ENCODE results near the gene DNAH9. TPM values are rescaled to one million over a fixed set of nuclear protein-coding genes. Genes with fewer than 3 reads are reported as not detected.
A peak's percentile ranks its signal among the peaks of the same experiment; 100 is the strongest.

Gene DNAH9
- total RNA-seq, 1 donor from 2014 or later, result not detected

- no peak for DNase-seq (ENCODE audit: low read depth)
- no peak for TF ChIP-seq CTCF (conservative IDR thresholded peaks at IDR 0.05; ENCODE audit: low read depth, low read length)
- H3K4me3 ChIP-seq (ENCODE audit: low read depth, low read length), result no peak overlapping the region
These were observed 324.4 kb downstream of the DNAH9 start for GRCh38 chr17:11922638-11923037.

DNA sequence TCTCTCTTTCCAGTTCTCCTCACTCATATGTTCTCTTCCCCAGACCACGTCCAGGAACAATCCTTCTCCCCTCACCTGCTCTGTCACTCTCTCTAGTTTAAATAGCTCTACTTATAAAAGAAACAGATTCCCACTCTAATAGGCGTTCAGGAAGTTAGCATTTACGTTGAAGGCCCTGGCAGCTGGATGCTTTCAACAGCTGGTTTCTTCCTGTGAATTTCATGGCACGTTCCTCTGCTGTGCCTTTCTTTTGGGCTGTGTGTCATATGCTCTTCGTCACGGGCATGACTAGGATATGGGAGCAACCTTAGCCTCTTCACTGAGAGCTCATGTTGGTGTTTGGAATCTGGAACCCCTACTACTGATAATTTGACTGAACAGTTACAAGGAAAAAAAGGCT lies 325.8 kb downstream of the DNAH9 start:
- H3K4me3 ChIP-seq (ENCODE audit: low read depth, low read length), result no peak overlapping the region
- DNase-seq (ENCODE audit: low read depth), result no peak
- TF ChIP-seq CTCF (conservative IDR thresholded peaks at IDR 0.05; ENCODE audit: low read depth, low read length), result no peak

- DNase-seq (ENCODE audit: low read depth), result no peak
- no peak for TF ChIP-seq CTCF (conservative IDR thresholded peaks at IDR 0.05; ENCODE audit: low read depth, low read length)
- H3K4me3 ChIP-seq (ENCODE audit: low read depth, low read length), result no peak overlapping the region
These were observed 327.2 kb downstream of the DNAH9 start for GRCh38 chr17:11925262-11926021.

DNA sequence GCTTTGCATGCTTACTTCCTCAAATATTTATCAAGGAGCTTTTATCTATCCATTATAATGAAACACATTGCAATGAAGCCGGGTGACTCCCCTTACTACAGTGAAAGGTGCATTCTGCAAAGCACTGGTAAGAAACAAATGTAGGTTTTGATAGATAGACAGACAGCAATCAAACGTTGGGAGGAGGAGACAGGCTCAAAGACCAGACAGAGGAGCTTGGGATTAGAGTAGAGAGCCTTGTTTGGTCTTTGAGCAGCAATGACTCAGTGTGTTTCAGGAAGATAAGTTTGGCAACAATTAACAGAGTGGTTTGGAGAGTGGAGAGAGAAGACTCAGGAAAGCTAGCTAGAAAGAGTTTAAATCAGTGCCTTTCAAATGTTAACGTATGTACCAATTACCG lies 330.2 kb downstream of the DNAH9 start:
- H3K4me3 ChIP-seq (ENCODE audit: low read depth, low read length), result no peak overlapping the region
- TF ChIP-seq CTCF (conservative IDR thresholded peaks at IDR 0.05; ENCODE audit: low read depth, low read length), result no peak
- no peak for DNase-seq (ENCODE audit: low read depth)

DNA sequence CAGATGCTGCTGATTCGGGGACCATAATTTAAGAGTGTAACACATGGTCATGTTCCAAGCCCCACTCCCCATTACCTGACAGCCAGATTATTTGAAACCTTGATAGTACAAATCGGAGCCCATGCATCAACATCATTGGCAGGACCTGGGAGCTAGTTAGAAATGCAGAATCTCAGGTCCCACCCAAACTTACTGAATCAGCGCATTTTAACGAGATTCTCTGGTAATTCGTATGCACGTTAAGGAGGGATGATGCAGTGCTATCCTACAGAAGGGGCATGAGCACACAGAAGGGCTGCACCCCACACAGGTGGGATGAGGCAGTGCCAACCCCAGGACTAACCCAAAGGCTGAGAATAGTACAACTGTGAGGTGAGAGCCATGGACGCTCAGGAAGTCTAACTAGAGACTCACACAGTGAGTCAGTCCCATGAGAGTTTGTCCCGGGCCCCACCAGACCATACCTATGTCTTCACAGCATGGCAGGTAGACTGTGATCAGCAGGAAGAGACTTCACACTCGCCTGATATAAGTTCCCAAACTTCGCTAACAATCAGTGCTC lies 334.1 kb downstream of the DNAH9 start:
- no peak overlapping the region for H3K4me3 ChIP-seq (ENCODE audit: low read depth, low read length)
- no peak for DNase-seq (ENCODE audit: low read depth)
- TF ChIP-seq CTCF (conservative IDR thresholded peaks at IDR 0.05; ENCODE audit: low read depth, low read length), result no peak

GRCh38 chr17:11935734-11936406 lies 337.6 kb downstream of the DNAH9 start:
- H3K4me3 ChIP-seq (ENCODE audit: low read depth, low read length), result no peak overlapping the region
- DNase-seq (ENCODE audit: low read depth), result no peak
- TF ChIP-seq CTCF (conservative IDR thresholded peaks at IDR 0.05; ENCODE audit: low read depth, low read length), result peak; percentile 95
